GM23338 (cell line): Measurements from ENCODE around the gene ELFN1.

Experiments
- CTCF ChIP-seq, 2 experiments: fragments of 200-600 bp in 1 of 2; sonication (generic) in 1 of 2; conservative IDR thresholded peaks; 2 replicates each; pipeline versions ENCODE4 v1.5.1 to v1.6.1; 2016 to 2017; ENCODE audit warnings: antibody characterized with exemption in 2 of 2, low read depth in 2 of 2, mild to moderate bottlenecking in 2 of 2, moderate library complexity in 1 of 2
- ETS1 ChIP-seq: IDR thresholded peaks from 2 replicates; pipeline ENCODE4 v1.6.1; 2016; ENCODE audit warnings: antibody characterized with exemption
- EZH2 ChIP-seq: fragments of 200-600 bp; sonication (generic); IDR thresholded peaks from one replicate; pipeline ENCODE4 v1.8.0; 2017; ENCODE audit warnings: antibody characterized with exemption, mild to moderate bottlenecking, low read depth; ENCODE audit not compliant: unreplicated experiment
- EZH2phosphoT487 ChIP-seq: fragments of 200-600 bp; sonication (generic); IDR thresholded peaks from one replicate; pipeline ENCODE4 v1.8.1; 2018; ENCODE audit warnings: antibody characterized with exemption; ENCODE audit not compliant: unreplicated experiment
- JUNB ChIP-seq: IDR thresholded peaks from one replicate; pipeline ENCODE4 v1.6.1; 2016; ENCODE audit warnings: antibody characterized with exemption; ENCODE audit not compliant: unreplicated experiment
- POLR2AphosphoS5 ChIP-seq: IDR thresholded peaks from 2 replicates; pipeline ENCODE4 v1.6.1; 2016; ENCODE audit warnings: antibody characterized with exemption, low read depth
- REST ChIP-seq: IDR thresholded peaks from one replicate; pipeline ENCODE4 v1.6.1; 2018; ENCODE audit warnings: antibody characterized with exemption; ENCODE audit not compliant: unreplicated experiment
- ZNF331 ChIP-seq: fragments of 250-450 bp; sonication (Bioruptor Pico); IDR thresholded peaks from 2 replicates; pipeline ENCODE4 v1.5.0; 2020; ENCODE audit warnings: low read depth, mild to moderate bottlenecking, moderate library complexity

GRCh38 chr7:1675036-1675671 is 5.1 kb downstream of the ELFN1 start:
- no peak for TF ChIP-seq CTCF (conservative IDR thresholded peaks at IDR 0.05; ENCODE audit: low read depth in 2 of 2)
- no peak for TF ChIP-seq JUNB
- TF ChIP-seq POLR2AphosphoS5, result no peak
- no peak for TF ChIP-seq EZH2phosphoT487
- no peak for TF ChIP-seq EZH2
- no peak for TF ChIP-seq ZNF331
- no peak for TF ChIP-seq ETS1
- no peak for TF ChIP-seq REST
